ENCODE measurements around the gene ARL9.

DNA sequence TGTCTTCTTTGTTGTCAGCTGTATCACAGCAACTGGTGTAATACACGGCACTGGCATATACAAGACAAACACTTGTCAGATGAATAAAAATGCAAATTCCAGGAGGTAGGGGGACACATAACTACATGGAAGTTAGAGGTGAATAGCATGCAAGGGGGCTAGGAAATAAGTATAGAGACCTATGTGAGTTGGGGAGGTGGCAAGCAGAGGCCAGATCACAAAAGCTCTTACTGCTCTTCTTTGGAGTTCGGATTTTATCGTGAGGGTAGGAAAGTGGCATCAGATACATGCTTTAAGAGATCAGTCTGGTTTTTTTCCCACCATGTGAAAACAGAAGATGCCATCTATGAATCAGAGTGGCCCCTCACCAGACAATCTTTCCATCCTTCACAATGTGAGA is 41.0 kb upstream of the ARL9 start:
- TF ChIP-seq, protein P1, sequence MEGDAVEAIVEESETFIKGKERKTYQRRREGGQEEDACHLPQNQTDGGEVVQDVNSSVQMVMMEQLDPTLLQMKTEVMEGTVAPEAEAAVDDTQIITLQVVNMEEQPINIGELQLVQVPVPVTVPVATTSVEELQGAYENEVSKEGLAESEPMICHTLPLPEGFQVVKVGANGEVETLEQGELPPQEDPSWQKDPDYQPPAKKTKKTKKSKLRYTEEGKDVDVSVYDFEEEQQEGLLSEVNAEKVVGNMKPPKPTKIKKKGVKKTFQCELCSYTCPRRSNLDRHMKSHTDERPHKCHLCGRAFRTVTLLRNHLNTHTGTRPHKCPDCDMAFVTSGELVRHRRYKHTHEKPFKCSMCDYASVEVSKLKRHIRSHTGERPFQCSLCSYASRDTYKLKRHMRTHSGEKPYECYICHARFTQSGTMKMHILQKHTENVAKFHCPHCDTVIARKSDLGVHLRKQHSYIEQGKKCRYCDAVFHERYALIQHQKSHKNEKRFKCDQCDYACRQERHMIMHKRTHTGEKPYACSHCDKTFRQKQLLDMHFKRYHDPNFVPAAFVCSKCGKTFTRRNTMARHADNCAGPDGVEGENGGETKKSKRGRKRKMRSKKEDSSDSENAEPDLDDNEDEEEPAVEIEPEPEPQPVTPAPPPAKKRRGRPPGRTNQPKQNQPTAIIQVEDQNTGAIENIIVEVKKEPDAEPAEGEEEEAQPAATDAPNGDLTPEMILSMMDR (conservative IDR thresholded peaks at IDR 0.05; ENCODE audit: low read length), result no peak
- no peak for TF ChIP-seq EZH2phosphoT487 (IDR thresholded peaks at IDR 0.05; ENCODE audit: borderline replicate concordance)

Data from Loucy (cell line).